K562 treated with DMSO at 1 percent for 48 hours (cell line): ENCODE results near the gene CCL5. TPM values are rescaled to one million over a fixed set of nuclear protein-coding genes. Genes with fewer than 3 reads are reported as not detected.

Experiments
- total RNA-seq: library from RNA; unstranded; fragments of 300-600 nt; gene quantifications from 2 replicates; pipeline ENCODE4 v1.2.3, GENCODE V29; 2022; ENCODE audit warnings: low replicate concordance; ENCODE audit errors: extremely low read depth

The CCL5 gene
- total RNA-seq: not detected in 2 replicates

GRCh38 chr17:35879773-35880654, at the start of gene CCL5:
CCL5 (minus strand) TSS chr17:35880360.

GRCh38 chr17:35868737-35869136, 11.4 kb downstream of the CCL5 start, which contains the start of gene HEATR9:
HEATR9 (minus strand) TSS chr17:35868891; CDS start chr17:35868742, 149 bp downstream.

Other genes with a start within 250 kb of the CCL5 start
- not detected in 2 replicates for gene RASL10B, start 148.7 kb downstream of the CCL5 start, total RNA-seq
- not detected in 2 replicates for gene GAS2L2, start 127.1 kb downstream of the CCL5 start, total RNA-seq
- not detected in 2 replicates for gene C17orf50, start 119.5 kb downstream of the CCL5 start, total RNA-seq
- gene MMP28, start 84.7 kb downstream of the CCL5 start, total RNA-seq: not detected in 2 replicates
- not detected in 2 replicates for gene TAF15, start 70.9 kb downstream of the CCL5 start, total RNA-seq
- gene HEATR9, start 11.5 kb downstream of the CCL5 start, total RNA-seq: not detected in 2 replicates
- gene RDM1, start 50.4 kb upstream of the CCL5 start, total RNA-seq: not detected in 2 replicates
- not detected in 2 replicates for gene LYZL6, start 63.4 kb upstream of the CCL5 start, total RNA-seq
- gene CCL16, start 101.1 kb upstream of the CCL5 start, total RNA-seq: not detected in 2 replicates
- not detected in 2 replicates for gene CCL14, start 106.4 kb upstream of the CCL5 start, total RNA-seq
- not detected in 2 replicates for gene CCL15, start 121.2 kb upstream of the CCL5 start, total RNA-seq
- gene CCL23, start 137.6 kb upstream of the CCL5 start, total RNA-seq: not detected in 2 replicates
- not detected in 2 replicates for gene CCL18, start 183.9 kb upstream of the CCL5 start, total RNA-seq
- gene CCL3, start 209.8 kb upstream of the CCL5 start, total RNA-seq: not detected in 2 replicates
- gene CCL4, start 223.5 kb upstream of the CCL5 start, total RNA-seq: not detected in 2 replicates